Thyroid gland (tissue), 4 donors: Measurements from ENCODE around the gene MAD2L2. TPM values are rescaled to one million over a fixed set of nuclear protein-coding genes. Genes with fewer than 3 reads are reported as not detected.

Source experiments
- DNase-seq, 2 donors: peaks; one replicate each; pipeline ENCODE4 v3.0.0-alpha.2; 2019
- H3K27ac ChIP-seq, 3 donors: fragments of 200-600 bp; sonication (generic); 1 replicate in 2 of 3; 2 replicates in 1 of 3; pipeline ENCODE4 v1.5.1; 2016 to 2019; ENCODE audit warnings: mild to moderate bottlenecking in 1 of 3, moderate library complexity in 1 of 3
- H3K27me3 ChIP-seq: fragments of 200-600 bp; sonication (generic); one replicate; pipeline ENCODE4 v1.5.1; 2019
- H3K36me3 ChIP-seq, 2 donors: fragments of 200-600 bp; sonication (generic); one replicate each; pipeline ENCODE4 v1.5.1; 2016 to 2019
- H3K4me1 ChIP-seq, 2 donors: fragments of 200-600 bp; sonication (generic); one replicate each; pipeline ENCODE4 v1.5.1; 2017 to 2019
- H3K4me3 ChIP-seq, 3 donors: fragments of 200-600 bp; sonication (generic); replicated peaks in 1 of 3; 1 replicate in 2 of 3; 2 replicates in 1 of 3; pipeline ENCODE4 v1.5.1; 2016; ENCODE audit warnings: mild to moderate bottlenecking in 1 of 3
- H3K9me3 ChIP-seq: fragments of 200-600 bp; sonication (generic); one replicate; pipeline ENCODE4 v1.5.1; 2017
- POLR2A ChIP-seq, 2 donors: fragments of 450-650 bp; IDR thresholded peaks; one replicate each; pipeline ENCODE4 v1.6.1; 2017; ENCODE audit warnings: antibody characterized with exemption in 2 of 2, mild to moderate bottlenecking in 2 of 2, moderate library complexity in 1 of 2
- WGBS, 2 donors: methylation state at CpG; one replicate each; pipeline ENCODE4 v1.1.5; 2017; 5-methylcytosine and 5-hydroxymethylcytosine counted together
- intact Hi-C: fragments of 100-400 bp; cut with DNase I; formaldehyde crosslinking; loops from one replicate; pipeline ENCODE4 v1.15.1; 2023
- total RNA-seq, 4 donors: library from RNA; depleted of rRNA; stranded (reverse); fragments of >200 nt; gene quantifications; one replicate each; pipeline ENCODE4 v1.2.3, GENCODE V29; 2016
- TF ChIP-seq, protein P1 (sequence below), 6 experiments: fragments of 200-600 bp in 3 of 6; fragments of 450-650 bp in 3 of 6; sonication (generic) in 3 of 6; IDR thresholded peaks; one replicate each; pipeline ENCODE4 v1.5.1; 2016 to 2019; ENCODE audit warnings: antibody characterized with exemption in 6 of 6, mild to moderate bottlenecking in 2 of 6, inconsistent platforms in 1 of 6, moderate library complexity in 1 of 6

Gene MAD2L2
- total RNA-seq, 4 donors from 2014 or later: 12.0 to 43.9 (median 21.5) TPM

DNA sequence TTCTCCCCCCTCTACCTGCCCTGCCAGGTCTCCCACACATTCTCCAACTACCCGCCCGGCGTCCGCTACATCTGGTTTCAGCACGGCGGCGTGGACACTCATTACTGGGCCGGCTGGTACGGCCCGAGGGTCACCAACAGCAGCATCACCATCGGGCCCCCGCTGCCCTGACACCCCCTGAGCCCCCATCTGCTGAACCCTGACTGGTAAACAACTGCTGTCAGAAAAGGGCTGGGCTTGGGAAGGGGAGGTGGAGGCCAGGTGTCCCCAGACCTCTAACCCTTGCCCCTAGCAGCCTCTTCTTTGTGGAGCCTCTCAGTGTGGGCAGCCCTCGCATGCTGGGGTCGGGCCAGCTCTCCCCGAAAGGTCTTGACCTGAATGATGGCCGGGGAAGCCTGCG is 19.8 kb downstream of the MAD2L2 start:
- no peak for TF ChIP-seq POLR2A (IDR thresholded peaks at IDR 0.05)
- Histone ChIP-seq H3K27ac (no peak overlapping the region), H3K4me3 (no peak overlapping the region), H3K36me3 (peaks cover 3 to 5% of the 10 kb centered on the region in 2 donors), H3K27me3 (no peaks in the 10 kb centered on the region), H3K9me3 (no peaks in the 10 kb centered on the region), H3K4me1 (no peaks in the 10 kb centered on the region)
- no peak for DNase-seq
- intact Hi-C loops: no loop called here
- WGBS, 2 donors: 94 to 96% methylated on average over 10 to 12 of the region's 17 CpGs

DNA sequence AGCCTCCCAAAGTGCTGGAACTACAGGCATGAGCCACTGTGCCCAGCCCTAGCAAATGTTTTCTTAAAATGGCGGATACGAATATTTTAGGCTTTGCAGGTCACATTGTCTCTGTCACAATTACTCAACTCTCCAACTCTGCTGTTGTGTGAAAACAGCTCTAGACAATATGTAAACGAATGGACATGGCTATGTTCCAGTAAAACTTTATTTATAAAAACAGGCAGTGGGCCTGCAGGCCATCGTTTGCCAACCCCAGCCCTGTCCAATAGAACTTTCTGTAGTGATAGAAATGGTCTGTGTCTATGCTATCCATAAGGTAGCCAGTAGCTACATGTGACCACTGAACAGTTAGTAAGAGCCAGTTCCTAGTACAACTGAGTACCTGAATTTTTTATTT is 21.2 kb downstream of the MAD2L2 start:
- Histone ChIP-seq H3K4me3 (no peak overlapping the region), H3K9me3 (no peaks in the 10 kb centered on the region), H3K27ac (no peak overlapping the region), H3K4me1 (peaks cover 4 to 10% of the 10 kb centered on the region in 2 donors), H3K36me3 (peaks cover 3 to 5% of the 10 kb centered on the region in 2 donors), H3K27me3 (no peaks in the 10 kb centered on the region)
- intact Hi-C loops: loop anchor here (10.0 kb wide), 1 partner anchor 145 kb away; the partner anchor contains the start of genes CLCN6 and MTHFR
- no peak for DNase-seq
- no peak for TF ChIP-seq POLR2A (IDR thresholded peaks at IDR 0.05)
- TF ChIP-seq, protein P1, sequence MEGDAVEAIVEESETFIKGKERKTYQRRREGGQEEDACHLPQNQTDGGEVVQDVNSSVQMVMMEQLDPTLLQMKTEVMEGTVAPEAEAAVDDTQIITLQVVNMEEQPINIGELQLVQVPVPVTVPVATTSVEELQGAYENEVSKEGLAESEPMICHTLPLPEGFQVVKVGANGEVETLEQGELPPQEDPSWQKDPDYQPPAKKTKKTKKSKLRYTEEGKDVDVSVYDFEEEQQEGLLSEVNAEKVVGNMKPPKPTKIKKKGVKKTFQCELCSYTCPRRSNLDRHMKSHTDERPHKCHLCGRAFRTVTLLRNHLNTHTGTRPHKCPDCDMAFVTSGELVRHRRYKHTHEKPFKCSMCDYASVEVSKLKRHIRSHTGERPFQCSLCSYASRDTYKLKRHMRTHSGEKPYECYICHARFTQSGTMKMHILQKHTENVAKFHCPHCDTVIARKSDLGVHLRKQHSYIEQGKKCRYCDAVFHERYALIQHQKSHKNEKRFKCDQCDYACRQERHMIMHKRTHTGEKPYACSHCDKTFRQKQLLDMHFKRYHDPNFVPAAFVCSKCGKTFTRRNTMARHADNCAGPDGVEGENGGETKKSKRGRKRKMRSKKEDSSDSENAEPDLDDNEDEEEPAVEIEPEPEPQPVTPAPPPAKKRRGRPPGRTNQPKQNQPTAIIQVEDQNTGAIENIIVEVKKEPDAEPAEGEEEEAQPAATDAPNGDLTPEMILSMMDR (IDR thresholded peaks at IDR 0.05): no peak
- WGBS, 2 donors: 92 to 94% methylated on average over 4 of the region's 4 CpGs

DNA sequence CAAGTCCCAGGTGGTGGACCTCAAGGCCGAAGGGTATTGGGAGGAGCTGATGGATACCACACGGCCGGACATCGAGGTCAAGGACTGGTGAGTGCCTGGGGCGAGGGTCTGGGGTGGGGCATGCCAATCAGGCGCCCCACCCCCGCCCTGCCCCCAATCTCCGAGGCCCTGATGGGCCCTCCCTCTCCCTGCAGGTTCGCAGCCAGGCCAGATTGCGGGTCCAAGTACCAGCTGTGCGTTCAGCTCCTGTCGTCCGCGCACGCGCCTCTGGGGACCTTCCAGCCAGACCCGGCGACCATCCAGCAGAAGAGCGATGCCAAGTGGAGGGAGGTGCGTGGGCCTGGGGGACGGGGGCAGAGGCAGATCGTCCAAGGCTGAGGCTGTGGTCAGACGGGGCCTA is 22.4 kb downstream of the MAD2L2 start:
- no peak for DNase-seq
- H3K4me3 ChIP-seq: no peak overlapping the region
- peaks cover 3 to 5% of the 10 kb centered on the region in 2 donors for H3K36me3 ChIP-seq
- H3K4me1 ChIP-seq: peaks cover 4 to 10% of the 10 kb centered on the region in 2 donors
- no peaks in the 10 kb centered on the region for H3K9me3 ChIP-seq
- WGBS, 2 donors: 91 to 93% methylated on average over 14 of the region's 23 CpGs
- no peak overlapping the region for H3K27ac ChIP-seq
- H3K27me3 ChIP-seq: no peaks in the 10 kb centered on the region
- intact Hi-C loops: loop anchor here (10.0 kb wide), 1 partner anchor 146 kb away; the partner anchor contains the start of genes CLCN6 and MTHFR
- TF ChIP-seq, protein P1 (IDR thresholded peaks at IDR 0.05): no peak
- TF ChIP-seq POLR2A (IDR thresholded peaks at IDR 0.05): no peak

DNA sequence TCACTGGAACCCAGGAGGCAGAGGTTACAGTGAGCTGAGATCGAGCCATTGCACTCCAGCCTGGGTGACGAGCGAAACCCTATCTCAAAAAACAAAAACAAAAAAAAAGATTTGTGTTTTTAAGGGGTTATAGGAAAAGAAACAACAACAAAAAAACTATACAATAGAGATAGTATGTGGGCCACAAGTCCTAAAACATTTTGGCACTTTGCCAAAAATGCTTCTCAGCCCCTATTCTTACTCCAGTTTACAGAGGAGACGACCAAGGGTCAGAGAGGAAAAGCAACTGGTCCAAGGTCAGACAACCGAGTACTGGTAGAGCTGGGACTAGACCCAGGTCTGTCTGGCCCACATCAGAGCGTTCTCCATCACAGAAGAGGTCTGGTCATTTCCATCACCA is 23.3 kb downstream of the MAD2L2 start:
- WGBS, 2 donors: 85 to 86% methylated on average over 6 of the region's 6 CpGs
- no peak for DNase-seq
- H3K36me3 ChIP-seq: peaks cover 3 to 5% of the 10 kb centered on the region in 2 donors
- no peaks in the 10 kb centered on the region for H3K27me3 ChIP-seq
- no peak overlapping the region for H3K27ac ChIP-seq
- TF ChIP-seq, protein P1 (IDR thresholded peaks at IDR 0.05): no peak
- no peak for TF ChIP-seq POLR2A (IDR thresholded peaks at IDR 0.05)
- no peaks in the 10 kb centered on the region for H3K9me3 ChIP-seq
- H3K4me3 ChIP-seq: no peak overlapping the region
- H3K4me1 ChIP-seq: peaks cover 4 to 10% of the 10 kb centered on the region in 2 donors
- intact Hi-C loops: loop anchor here (10.0 kb wide), 1 partner anchor 147 kb away; the partner anchor contains the start of genes CLCN6 and MTHFR

DNA sequence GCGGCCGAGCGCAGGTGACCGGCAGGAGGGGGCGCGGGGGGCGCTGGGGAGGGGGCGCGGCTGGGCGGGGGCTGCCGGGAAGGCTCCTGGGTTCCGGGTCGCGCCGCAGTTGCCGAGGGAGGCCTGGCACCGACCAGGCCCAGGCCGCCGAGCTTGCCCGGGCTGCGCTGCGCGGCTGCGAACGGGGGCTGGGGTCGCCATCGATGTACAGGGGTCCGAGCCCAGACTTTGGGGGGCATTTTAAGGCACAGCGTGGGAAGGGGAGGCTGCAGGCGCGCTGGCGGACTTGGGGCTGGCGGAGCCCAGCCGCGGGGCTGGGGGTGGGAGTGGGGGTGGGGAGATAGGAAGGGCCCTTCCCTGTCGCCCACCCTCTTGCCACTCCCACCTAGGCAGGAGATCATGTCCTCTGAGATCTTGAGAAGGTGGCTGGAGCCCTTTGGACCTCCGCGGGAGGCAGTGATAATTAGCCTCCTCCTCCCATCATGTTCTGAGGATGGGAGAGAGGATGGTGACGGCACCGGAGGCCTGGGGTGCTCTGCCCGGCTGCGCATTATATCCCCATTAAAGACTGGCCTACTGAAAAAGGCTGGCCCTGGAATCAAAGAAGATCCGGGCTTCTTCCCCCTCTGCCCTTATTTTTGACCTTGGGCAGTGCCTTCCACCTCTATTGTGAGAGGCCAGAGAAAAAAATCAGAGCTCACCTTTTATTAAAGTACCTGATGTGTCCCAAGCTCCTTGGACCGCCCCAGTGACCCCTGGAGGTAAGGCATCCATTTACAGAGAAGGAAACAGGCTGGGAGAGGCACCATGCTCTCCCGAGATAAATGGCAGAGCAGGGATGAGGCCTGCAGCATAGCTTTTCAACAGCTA is 25.8 kb downstream of the MAD2L2 start:
- no peak overlapping the region for H3K27ac ChIP-seq
- H3K4me3 ChIP-seq: peak overlapping the region; percentile 26 to 85 (median 37)
- peaks cover 10 to 18% of the 10 kb centered on the region in 2 donors for H3K4me1 ChIP-seq
- no peak for DNase-seq
- H3K36me3 ChIP-seq: peaks cover 0 to 3% of the 10 kb centered on the region in 2 donors
- H3K9me3 ChIP-seq: no peaks in the 10 kb centered on the region
- intact Hi-C loops: loop anchor here (10.0 kb wide), 1 partner anchor 150 kb away; the partner anchor contains the start of genes CLCN6 and MTHFR
- 34 to 47% methylated on average over 8 to 13 of the region's 45 CpGs for WGBS, 2 donors
- no peaks in the 10 kb centered on the region for H3K27me3 ChIP-seq
- TF ChIP-seq POLR2A (IDR thresholded peaks at IDR 0.05): no peak
- TF ChIP-seq, protein P1 (IDR thresholded peaks at IDR 0.05): no peak
